ENCODE data around the gene CTBP2.
"Not testable (repeated sequence)": the region's sequence is repeated elsewhere in the genome, so short reads cannot be mapped to it uniquely, and the experiment has no call there.

The CTBP2 gene

DNA sequence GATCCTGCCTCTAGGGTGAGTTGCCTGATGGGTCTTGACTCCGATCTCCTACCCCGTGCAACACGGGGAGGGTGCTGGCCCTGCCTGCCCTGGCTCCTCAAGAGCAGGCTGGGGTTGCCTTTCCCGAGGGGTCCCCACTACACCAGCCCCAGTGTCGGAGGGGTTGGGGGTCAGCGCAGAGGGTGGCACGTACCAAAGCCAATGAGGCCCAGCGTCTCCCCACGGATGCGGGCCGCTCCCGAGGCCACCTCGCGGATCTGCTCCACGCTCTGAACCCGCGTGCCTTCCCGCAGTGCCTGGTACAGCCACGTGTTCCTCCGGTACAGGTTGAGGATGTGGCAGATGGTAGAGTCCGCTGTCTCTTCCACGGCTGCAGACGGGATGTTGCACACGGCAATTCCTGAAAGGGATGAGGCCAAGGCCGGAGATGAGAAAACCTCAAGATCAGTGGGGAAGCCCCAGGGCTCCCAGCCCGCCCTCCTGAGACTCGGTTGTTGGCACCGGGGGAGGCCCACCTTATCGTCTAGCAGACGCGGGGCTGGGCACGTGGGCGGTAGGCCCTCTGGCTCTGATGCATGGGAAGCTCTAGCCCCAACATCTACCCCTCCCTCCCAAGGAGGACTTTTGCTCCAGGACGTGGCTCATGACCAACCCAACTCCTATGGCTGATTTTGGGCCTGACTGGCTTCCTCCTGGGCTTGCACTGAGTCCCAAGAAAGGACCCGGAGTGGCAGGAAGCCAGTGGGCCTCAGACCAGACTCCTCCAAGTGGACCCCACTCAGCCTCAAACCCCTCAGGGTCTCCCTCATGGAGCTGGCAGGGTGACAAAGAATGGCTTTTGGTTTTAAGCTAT, 162.4 kb downstream of the CTBP2 start:
- DNase-seq (ENCODE audit: low read depth): no peak

DNA sequence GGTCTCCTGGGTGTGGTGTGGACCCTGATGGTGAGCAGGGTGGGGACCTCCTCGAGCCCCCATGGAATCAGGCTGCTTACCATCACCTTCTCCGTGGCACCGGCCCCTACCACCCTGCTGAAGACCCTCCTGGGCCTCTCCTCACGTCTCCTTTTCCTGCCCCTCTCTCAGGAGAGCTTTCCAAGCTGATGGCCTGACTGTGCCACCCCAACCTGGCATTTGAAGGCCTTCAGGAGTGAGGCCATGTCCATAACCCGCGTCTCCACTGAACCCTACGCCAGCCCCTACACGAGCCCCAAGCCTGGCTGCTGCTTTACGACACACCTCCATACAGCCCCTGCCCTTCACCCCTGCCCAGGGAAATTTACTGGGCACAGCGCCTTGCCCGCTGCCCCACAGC, 163.1 kb downstream of the CTBP2 start:
- no peak for DNase-seq (ENCODE audit: low read depth)

DNA sequence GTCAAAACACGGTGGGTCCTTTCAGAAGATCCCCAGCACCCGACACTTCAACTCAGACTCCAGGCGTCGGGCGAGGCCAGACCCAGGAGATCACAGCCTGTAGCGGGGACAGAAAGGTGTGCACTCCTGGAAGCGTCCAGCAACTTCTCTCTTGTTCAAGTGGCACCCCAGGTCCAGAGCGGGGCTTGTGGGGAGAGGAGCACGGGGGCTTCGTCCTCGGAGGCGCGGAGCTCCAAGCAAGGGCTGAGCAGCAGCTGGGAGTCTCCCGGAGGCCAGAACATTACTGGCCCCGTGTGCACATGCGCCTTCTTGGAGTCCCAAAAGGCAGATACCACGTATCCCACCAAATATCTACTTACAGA, 163.5 kb downstream of the CTBP2 start:
- no peak for DNase-seq (ENCODE audit: low read depth)

DNA sequence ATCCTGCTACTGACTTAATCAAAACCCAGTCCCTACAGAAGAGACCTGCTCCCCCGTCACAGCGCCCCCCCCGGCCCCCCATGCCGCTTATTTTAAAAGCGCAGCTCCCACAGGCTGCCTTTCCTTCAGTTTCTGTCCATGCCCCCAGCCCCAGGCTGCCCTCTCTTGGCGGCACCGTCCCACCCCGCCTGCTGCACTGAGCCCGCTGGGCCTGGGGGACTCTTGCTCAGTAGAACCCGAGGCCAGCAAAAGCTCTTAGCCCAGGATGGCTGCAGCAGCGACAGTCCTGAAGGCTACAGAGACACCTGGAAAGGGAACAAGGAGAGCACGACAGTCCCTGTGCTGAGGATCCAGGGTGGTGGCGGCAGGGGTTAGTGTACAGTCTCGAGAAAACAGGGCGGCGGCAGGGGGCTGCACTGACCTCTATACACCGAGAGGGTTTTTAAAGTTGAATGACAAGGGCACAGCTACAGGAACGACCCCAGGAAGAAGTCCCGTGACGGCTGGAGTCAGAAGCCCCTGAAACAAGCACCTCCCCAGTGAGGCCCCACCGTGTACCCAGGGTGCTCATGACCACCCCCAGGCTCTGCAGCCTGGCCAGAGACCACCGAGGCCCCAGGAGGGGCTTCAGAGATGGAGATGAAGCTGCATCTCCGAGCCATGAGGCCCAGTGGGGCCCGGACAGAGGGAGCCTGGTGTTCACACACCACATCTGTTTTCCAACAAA, 164.1 kb downstream of the CTBP2 start:
- no peak for DNase-seq (ENCODE audit: low read depth)

- DNase-seq (ENCODE audit: low read depth): no peak
These were observed 164.8 kb downstream of the CTBP2 start for GRCh38 chr10:124995605-124996004.

GRCh38 chr10:124994573-124995473, 165.5 kb downstream of the CTBP2 start:
- DNase-seq (ENCODE audit: low read depth): no peak

DNA sequence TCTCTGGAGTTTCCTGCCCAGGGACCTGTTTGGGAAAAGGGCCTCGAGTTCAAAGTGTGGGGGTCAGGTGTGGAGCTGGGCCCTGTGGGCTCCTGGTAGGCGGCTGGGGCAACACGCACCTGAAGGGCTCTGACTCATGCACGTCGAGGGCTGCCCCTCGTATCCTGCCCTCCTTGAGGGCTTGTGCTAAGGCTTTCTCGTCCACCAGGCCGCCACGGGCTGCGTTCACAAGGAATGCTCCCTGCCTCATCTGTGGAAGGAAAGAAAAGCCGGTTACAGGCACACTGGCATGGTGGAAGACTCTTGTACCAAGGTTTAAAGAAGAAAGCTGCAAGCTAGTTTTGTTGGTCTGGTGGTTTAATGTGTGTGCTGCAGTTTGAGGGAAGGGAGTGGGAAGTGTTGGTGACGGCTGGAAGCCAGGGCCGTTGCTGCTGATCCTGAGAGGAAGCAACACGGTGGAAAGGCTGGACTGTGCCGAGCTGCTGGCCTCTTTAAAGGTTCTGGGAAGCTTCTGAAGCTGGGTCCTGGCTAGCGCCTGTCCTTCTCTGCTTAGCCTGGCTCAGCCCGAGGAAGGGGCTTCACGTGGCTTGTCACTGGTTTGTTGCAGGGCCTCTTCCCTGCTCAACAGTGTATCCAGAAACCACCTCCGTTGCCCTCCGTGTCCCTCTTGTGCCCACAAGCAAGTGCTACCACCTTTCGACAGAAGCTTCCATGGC, 166.5 kb downstream of the CTBP2 start:
- DNase-seq (ENCODE audit: low read depth): no peak

- DNase-seq (ENCODE audit: low read depth): no peak
These were observed 167.0 kb downstream of the CTBP2 start for GRCh38 chr10:124993345-124993708.

- DNase-seq (ENCODE audit: low read depth): no peak
These were observed 167.7 kb downstream of the CTBP2 start for GRCh38 chr10:124992462-124993344.

DNA sequence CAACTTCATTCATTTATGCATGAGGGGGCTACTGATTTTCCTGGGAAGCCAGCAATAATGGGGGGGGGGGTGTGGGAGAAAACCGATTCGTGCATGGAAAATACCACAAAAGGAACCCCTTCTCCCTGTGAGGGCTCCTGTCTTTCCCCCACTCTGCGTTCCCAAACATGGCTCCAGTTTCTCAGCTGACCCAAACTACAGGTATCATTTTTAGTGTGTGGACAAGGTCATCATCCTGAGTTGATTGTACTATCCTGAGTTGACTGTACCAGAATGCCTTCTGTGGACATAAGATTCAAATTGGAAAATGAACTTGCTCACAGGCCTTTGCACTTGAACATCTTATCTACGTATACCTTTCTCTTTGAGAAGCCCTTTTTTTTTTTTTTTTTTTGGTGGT, 168.5 kb downstream of the CTBP2 start:
- no peak for DNase-seq (ENCODE audit: low read depth)

GRCh38 chr10:124990671-124991625, 169.4 kb downstream of the CTBP2 start:
- no peak for DNase-seq (ENCODE audit: low read depth)

DNA sequence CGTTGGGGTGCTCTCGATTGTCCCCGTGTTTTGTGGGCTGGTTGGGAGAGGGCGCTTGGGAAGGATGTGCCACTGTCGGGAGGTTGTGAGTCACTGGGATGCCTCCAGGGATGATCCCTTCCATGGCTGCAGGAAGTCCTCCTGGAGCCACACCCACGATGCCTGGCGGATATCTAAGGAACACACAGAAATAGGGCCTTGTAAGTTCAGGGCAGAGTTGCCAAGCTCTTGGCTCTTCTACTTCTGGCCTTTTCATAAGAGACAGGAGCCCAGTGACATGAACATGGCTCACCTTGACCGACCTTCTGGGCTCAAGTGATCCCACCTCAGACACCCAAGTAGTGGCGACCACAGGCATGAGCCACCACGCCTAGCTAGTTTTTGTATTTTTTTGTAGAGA, 170.8 kb downstream of the CTBP2 start:
- DNase-seq (ENCODE audit: low read depth): no peak

DNA sequence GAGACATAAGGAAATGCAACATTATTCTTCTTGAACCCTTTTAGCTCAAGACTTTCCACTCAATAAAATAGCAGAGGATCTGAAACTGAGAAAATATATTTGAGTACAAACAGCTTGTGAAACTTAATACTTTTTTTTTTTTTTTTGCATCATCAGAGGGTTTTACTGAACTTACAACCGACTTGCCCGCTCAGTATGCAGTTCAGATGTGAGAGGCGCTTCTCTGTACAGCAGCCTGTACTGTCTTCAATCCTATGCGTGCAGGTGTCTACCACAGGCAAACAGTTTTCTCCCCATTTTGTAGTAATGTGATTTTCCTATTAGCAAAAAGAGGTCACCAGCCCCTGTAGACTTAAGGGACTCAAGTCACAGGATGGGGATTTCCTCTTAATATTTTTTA, 171.6 kb downstream of the CTBP2 start:
- DNase-seq (ENCODE audit: low read depth): not testable (repeated sequence)

DNA sequence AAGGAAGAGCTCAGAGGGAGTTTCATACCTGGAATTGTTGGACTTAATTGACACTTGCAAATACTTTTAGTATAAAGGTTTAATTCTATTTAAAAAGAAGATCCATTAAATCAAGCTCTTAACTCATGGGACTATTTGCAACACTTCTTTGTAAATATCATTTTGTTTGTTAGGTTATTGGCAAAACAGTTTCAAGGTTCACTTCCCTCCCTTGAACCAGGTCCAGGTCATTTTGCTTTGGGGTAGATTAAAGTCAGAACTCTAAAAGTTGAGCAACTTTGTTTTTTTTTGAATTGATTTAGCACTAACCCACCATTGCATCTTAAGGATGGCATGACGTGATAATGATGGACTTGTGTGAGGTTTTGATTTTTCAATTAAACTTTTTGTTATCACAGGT, 172.6 kb downstream of the CTBP2 start:
- DNase-seq (ENCODE audit: low read depth): no peak

- no peak for DNase-seq (ENCODE audit: low read depth)
These were observed 175.2 kb downstream of the CTBP2 start for GRCh38 chr10:124985162-124985561.

- no peak for DNase-seq (ENCODE audit: low read depth)
These were observed 176.0 kb downstream of the CTBP2 start for GRCh38 chr10:124984376-124984775.

- DNase-seq (ENCODE audit: low read depth): no peak
These were observed 177.0 kb downstream of the CTBP2 start for GRCh38 chr10:124983321-124983720.

DNA sequence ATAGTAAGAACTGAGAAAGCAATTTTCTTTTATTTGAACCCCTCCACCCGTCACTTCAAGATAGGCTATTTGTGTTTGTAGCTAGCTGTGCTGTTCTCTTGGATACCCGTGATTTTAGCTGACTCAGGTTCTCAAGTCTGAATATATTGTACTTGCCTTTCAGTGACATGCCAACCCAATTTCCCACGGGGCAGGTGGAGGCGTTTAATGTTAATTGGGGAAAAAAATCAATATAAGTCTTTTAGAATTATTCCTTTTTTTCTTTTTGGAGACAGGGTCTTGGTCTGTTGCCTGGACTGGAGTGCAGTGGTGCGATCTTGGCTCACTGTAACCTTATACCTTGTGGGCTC, 182.0 kb downstream of the CTBP2 start:
- no peak for DNase-seq (ENCODE audit: low read depth)

DNA sequence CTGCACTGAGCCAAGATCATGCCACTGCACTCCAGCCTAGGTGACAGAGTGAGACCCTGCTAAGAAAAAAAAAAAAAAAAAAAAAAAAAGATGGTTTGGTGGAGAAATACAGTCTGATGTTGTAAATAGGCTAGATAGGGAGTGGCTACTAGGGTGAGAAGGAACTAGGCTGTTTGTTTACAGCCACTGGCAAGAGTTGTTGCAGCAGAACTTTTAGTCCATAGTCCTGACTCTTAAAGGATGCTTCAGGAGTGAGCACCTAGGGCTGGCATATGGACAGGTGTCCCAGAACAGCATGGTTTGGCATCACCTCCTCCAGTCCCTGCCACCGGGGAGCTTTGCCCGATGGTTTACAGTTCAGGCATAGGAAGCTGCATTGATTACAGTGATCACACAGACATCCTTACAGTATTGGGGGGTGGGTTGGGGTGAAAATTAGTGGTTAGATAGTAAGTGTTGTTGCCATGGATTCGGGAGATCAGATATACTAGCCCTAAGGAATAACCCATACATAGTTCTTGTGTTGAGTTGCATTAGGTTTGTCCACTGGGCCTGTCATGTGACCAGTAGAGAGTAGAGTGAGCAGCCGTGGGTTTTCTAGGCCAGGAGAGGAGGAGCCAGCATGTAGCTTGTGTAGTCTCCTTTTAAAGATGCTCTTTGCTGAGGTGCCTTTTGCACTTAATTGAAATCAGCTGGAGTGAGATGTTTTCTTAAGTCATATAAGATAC, 182.6 kb downstream of the CTBP2 start:
- no peak for DNase-seq (ENCODE audit: low read depth)

All from non-pigmented ciliary epithelial cell (primary cell).